Measurements from ENCODE around the gene RSPH6A.

- TF ChIP-seq CTCF (IDR thresholded peaks at IDR 0.05) = no peak
- TF ChIP-seq POLR2A (IDR thresholded peaks at IDR 0.05) = peak; percentile 13
These were observed 22.5 kb downstream of the RSPH6A start, which contains the start of gene DMWD for GRCh38 chr19:45792470-45793177.
